ENCODE data around the gene PIGW.
"Not testable (repeated sequence)": the region's sequence is repeated elsewhere in the genome, so short reads cannot be mapped to it uniquely, and the experiment has no call there.

PIGW gene

DNA sequence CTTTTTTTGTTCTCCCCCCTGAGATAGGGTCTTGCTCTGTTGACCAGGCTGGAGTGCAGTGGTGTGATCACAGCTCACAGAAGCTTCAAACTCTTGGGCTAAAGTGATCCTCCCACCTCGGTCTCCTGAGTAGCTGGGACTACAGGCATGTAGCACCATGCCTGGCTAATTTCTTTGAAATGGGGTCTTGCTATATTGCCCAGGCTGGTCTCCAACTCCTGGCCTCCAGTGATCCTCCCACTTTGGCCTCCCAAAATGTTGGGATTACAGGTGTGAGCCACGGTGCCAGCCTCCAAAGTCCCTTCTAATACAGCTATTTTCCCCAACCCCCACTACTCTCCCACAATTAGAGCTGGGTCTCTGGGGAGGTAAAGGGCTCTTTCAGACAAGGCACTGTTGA, 26.3 kb upstream of the PIGW start:
- DNase-seq (ENCODE audit: low read depth in 2 of 2), result not testable (repeated sequence)

DNA sequence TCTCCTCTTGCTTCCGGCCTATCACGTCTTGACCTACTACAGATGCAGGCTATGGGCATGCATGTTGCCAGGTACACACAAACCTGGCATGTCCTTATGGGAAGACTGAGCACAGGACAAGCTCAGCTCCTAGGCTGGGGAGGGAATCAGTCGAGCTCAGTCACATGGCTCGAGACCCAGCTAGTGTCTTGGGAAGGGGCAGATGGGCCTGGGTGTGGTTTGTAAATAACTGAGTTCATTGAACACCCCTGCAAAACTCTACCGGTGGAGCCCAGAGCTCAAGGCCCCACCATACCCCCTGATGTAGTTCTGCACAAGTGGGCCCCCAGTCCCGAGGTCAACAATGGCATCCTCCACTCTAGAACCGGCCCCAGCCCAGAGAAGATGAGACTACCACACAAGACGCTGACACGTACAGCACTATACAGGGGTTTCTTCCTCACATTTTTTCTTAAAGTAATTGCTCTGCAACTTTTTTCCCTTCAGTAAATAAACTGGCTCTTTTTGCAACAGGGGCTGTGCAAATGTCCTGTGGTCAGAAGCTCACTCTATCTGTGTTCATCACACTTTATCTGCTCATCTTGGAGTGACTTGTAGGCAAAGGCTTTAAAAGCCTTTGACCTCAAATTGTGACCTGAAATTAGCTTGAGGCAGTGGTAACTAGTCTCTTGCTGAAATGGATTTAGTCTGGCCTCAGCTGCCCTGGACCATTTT, 25.4 kb upstream of the PIGW start:
- no peak for DNase-seq (ENCODE audit: low read depth in 2 of 2)

DNA sequence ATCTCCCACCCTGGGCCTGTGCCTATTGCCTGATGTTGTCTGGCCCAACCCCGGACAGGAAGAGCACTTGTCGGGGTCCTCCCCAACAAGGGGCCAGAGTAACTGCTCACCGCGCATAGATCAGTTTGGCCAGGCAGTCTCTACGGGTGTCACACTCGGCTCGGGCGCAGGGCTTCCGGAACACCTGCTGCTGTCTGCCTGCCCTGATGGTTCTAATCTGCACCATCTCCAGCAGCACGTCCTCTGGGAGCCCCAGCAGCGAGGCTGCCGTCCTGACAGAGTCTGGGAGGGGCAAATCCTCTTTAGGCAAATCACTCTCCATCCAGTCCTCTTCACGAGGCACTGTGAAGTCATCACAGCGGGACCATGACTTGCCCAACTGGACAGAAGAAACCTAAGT, 24.2 kb upstream of the PIGW start:
- DNase-seq (ENCODE audit: low read depth in 2 of 2), result no peak

- DNase-seq (ENCODE audit: low read depth in 2 of 2), result no peak
Measured at GRCh38 chr17:36511216-36511615, 23.6 kb upstream of the PIGW start.

- no peak for DNase-seq (ENCODE audit: low read depth in 2 of 2)
Measured at GRCh38 chr17:36512641-36513040, 22.1 kb upstream of the PIGW start.

- DNase-seq (ENCODE audit: low read depth in 2 of 2), result no peak
Measured at GRCh38 chr17:36514856-36515255, 19.9 kb upstream of the PIGW start.

DNA sequence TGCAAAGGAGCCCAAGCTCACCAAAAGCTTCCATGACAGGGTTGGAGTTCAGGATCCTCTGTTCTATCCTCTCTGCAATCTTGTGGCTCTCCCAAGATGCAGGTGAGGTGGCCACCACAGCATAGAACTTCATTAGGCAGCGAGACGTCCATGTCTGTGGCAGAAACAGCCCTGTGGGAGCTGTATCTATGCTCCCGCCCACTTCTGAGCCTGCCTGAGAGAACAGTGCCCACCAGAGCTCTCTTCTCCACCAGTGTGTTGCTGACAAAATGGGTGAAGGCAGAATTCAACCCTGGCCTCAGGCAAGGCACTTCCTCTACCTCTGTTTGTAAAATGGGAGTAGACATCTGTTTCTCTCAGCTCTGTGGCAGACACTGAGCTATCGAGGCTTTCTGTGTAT, 18.9 kb upstream of the PIGW start:
- no peak for DNase-seq (ENCODE audit: low read depth in 2 of 2)

- no peak for DNase-seq (ENCODE audit: low read depth in 2 of 2)
Measured at GRCh38 chr17:36523113-36523512, 11.7 kb upstream of the PIGW start.

GRCh38 chr17:36524428-36524876, 10.3 kb upstream of the PIGW start:
- no peak for DNase-seq (ENCODE audit: low read depth in 2 of 2)

GRCh38 chr17:36525113-36525512, 9.7 kb upstream of the PIGW start:
- DNase-seq (ENCODE audit: low read depth in 2 of 2), result no peak

DNA sequence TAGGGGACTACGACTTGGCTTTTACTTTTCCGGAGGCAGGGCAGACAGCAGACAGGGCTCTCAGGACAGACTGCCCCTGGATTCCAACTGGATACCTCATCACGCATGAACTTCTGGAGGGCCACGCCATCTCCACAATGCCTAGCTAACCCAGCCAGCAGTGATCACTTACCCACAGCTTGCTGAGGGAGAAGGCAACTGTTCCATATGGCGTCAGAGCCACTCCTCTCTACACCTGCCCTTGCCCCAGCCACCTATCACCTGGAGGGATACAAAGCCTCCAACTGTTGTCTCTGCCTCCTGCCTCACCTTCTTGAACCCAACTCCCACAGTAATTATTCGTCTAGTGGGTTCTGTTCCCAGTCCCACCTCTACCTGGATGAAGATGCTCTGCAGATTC, 8.9 kb upstream of the PIGW start:
- no peak for DNase-seq (ENCODE audit: low read depth in 2 of 2)

DNA sequence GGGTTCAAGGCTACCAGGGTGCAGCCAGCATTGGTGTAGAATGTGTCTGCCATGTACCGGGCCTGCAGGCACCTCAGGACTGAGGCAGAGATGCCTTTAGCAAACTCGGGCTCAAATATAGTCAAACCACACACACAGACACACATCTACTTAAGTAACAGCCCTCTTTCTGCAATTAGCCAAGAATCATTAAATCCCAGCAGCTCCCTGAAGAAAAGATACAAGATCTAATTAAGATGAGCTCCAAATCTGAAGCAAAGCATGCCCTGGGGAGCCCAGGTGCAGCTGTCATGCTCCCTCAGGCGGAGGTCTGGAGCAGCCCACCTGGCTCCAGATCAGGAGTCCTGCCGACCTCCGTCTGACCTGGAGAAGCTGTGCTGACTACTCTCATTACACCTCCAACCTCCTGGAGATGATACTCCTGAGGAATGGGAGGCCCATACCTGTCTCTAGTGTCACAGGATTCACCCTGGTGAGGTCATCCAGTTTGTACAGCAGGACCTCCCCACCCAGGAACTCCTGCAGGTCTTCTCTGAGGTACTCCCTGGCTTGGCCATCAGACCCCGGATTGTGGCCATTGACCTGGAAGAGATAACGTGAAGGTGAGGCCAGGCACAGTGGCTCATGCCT, 7.1 kb upstream of the PIGW start:
- DNase-seq (ENCODE audit: low read depth in 2 of 2), result no peak

- no peak for DNase-seq (ENCODE audit: low read depth in 2 of 2)
Measured at GRCh38 chr17:36529121-36529520, 5.7 kb upstream of the PIGW start.

DNA sequence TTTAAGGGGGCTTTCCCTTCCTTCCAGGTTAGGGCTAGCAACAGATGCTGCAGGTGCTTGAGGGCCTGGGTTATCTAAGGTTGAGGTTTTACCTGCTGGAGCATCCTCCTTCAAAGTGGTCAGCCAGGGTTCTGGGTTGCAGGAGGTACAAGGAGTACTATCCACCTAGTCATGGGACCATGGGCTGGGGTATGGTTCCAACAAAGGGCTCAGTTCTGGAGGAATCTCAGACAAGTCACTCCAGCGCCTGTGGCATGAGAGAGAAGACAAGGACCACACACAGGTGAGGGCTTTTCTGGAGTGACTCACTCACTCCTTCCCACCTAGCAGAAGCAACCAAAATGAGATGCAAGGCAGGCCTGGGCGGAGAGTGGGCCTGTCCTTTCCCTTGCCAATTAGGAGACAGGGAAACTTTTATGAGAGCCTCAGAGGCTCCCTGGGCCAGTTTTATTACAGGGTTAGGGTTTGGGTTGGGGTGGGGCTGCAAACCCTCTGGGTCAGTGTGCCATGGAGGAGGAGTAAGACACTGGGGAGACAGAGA, 2.3 kb upstream of the PIGW start:
- no peak for DNase-seq (ENCODE audit: low read depth in 2 of 2)

DNA sequence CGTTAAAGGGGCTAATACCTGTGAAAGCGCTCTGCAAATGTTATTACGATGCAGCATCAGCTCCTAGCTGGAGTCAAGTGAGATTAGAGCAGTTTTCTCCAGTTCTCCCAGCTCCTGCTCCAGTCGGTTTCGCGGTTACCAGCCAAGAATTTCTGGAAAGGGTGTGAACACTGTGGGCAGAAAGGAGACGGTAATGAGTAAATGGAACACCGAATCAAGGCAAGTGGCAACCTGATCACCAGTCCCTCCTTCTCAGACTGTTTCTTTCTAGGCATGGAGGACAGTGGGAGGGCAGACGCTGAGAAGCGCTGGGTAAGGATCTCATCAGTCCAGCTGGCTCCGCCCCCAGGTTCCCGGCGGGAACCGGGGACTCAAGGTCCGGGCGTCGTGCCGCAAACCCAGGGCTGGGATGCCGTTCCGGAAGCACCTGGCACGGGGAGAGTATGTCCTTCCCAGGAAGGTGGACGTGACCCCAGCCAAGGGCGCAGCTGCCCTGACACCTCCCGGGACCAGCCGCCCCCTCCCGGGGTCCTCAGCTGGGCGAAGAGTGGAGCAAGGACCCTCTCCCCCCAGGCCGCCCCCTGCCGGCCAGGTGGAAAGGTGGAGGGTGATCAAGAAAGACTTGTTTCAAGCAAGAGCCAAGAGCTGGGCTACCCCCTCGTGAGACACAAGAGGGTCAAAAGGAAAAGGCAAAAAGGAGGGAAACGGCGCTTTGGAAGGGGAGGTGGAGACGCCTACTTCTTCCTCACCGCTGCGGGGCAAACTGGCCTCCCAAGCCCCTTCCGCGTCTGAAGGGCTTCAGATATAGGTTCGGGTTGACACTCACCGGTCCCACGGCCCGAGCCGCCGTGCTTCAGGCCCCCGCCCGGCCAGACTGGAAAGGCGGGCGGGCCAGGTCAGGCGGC, 600 bp upstream of the PIGW start:
- DNase-seq (ENCODE audit: low read depth in 2 of 2), result peak; percentile 38 to 46

DNA sequence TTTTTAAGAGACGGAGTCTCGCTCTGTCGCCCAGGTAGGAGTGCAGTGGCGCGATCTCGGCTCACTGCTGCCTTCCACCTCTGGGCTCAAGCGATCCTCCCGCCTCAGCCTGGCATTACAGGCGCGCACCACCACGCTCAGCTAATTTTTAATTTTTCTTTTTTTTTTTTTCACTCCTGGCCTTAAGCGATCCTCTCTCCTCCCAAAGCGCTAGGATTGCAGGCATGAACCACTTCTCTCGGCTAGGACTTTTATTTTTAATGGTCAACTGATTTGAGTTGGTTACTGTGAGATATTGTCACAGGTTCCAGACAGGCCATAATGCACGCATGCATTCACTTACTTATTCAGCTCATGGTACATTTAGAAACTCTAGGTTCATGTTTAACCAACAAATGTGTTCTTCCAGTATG, 888 bp downstream of the PIGW start:
- DNase-seq (ENCODE audit: low read depth in 2 of 2), result no peak

DNA sequence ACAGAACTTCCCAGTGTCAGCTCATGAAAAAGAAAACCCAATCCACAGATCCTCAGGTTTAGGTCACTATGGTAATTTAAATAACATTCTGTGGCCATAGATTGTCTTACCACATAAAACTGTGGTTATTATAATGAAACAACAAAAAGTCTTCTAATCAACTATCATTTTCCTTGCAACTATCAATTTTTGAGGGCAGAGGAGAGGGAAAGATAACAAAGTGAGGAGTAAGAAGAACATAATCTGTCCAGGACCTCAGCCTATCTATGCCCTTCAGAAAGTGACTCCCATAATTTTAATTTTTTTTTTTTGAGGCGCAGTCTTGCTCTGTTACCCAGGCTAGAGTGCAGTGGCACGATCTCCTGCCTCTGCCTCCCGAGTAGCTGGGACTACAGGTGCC, 5.9 kb downstream of the PIGW start:
- DNase-seq (ENCODE audit: low read depth in 2 of 2), result no peak

DNA sequence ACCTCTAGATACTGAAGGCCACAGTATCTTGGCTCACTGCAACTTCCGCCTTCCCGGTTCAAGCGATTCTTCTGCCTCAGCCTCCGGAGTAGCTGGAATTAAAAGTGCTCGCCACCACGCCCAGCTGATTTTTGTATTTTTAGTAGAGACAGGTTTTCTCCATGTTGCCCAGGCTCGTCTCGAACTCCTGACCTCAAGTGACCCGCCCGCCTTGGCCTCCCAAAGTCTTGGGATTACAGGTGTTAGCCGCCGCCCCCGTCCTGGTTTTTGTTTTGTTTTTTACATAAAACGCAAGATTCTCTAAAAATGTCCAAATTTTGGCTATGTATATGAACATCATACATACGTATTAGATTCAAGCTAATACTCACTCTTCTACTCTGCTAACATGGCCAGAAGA, 8.0 kb downstream of the PIGW start:
- no peak for DNase-seq (ENCODE audit: low read depth in 2 of 2)

DNA sequence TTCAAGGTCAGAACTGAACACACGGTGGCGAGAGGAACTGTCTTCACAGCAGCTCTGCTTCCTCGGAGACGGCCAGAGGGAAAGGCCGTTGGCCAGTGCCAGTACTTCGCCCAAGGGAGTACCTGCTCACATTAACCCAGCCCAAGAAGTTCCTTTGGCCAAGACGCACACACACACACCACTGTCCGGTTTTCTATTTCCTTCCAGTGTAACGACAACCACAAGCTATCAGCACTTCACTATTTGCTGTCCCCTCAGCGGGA, 9.2 kb downstream of the PIGW start:
- peak in 1 of 2 donors; percentile 16 for DNase-seq (ENCODE audit: low read depth in 2 of 2)

DNA sequence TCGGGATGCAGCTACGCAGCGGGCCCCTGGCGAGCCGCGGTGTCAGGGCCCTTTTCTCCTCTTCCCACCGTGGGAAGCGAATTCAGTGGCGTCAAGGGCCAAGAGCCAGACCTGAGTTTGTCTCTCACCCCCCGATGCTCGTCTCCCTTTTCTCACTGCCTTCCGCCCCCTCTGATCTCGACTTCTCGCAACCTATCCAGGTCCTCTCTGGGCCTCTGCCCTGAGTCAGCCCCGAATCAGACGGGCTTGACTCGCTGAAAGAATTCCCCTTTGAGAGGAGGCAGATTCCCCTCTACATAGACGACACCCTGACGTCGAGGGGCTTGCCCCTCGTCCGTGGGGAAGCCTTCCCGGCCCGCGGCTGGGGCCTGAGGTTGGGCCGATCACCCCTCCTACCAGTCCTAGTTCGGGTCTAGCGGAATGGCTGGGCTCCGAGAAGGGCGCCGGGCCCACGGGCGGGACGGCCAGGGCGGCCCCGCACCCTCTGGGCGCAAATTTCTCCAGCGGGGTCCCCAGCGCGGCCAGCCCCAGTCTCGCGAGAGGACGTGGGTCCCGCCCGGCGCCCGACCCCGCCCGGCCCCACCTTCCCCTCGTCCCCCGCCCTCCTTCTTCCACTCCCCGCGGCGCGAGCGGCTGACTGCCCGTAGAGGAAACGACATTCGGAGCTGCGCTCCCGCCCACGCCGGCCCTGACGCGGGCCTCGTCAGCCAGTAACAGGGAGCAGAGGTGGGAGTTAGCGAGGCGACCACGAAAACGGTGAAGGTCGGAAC, 9.7 kb downstream of the PIGW start, which contains the start of gene GGNBP2:
GGNBP2 (plus strand) TSS at position 613 of the 770 bp plus-strand sequence. CDS start 806 bp downstream, outside the sequence.
- DNase-seq (ENCODE audit: low read depth in 2 of 2), result peak; percentile 86 to 95

- DNase-seq (ENCODE audit: low read depth in 2 of 2), result no peak
Measured at GRCh38 chr17:36545077-36545464, 10.3 kb downstream of the PIGW start.
